SU-DHL-6 (cell line): ENCODE measurements around the gene MRPS24.

Source experiments
- H2AFZ ChIP-seq: fragments of 200-600 bp; sonication (generic); 2 replicates; pipeline ENCODE4 v1.6.1; 2014; ENCODE audit warnings: low read depth, mild to moderate bottlenecking, moderate library complexity, mixed read lengths, antibody characterized with exemption, low read length; ENCODE audit not compliant: severe bottlenecking
- H3F3A ChIP-seq: fragments of 200-600 bp; shearing (Covaris generic); 2 replicates; pipeline ENCODE4 v1.6.0; 2016; ENCODE audit warnings: antibody characterized with exemption, mild to moderate bottlenecking; ENCODE audit not compliant: insufficient read depth
- H3K27ac ChIP-seq: fragments of 200-600 bp; sonication (generic); 2 replicates; pipeline ENCODE4 v1.5.1; 2016; ENCODE audit warnings: low read depth, mild to moderate bottlenecking, low read length, moderate library complexity, mixed read lengths
- H3K27me3 ChIP-seq: fragments of 200-600 bp; sonication (generic), shearing (Covaris generic); 2 replicates; pipeline ENCODE4 v1.6.0; 2014; ENCODE audit warnings: mild to moderate bottlenecking, low read length
- H3K36me3 ChIP-seq: fragments of 200-600 bp; sonication (generic); 2 replicates; pipeline ENCODE4 v1.6.1; 2014; ENCODE audit warnings: mild to moderate bottlenecking, low read length, mixed read lengths
- H3K4me2 ChIP-seq: fragments of 300-600, 200-600 bp; shearing (Covaris generic), sonication (generic); 2 replicates; pipeline ENCODE4 v1.6.0; 2014; ENCODE audit warnings: low read length, low read depth, mild to moderate bottlenecking; ENCODE audit not compliant: poor library complexity, severe bottlenecking
- H3K4me3 ChIP-seq: fragments of 200-600 bp; sonication (generic); 2 replicates; pipeline ENCODE4 v1.5.1; 2014; ENCODE audit warnings: antibody characterized with exemption, low read length, mild to moderate bottlenecking, mixed read lengths; ENCODE audit not compliant: insufficient read depth, poor library complexity, severe bottlenecking
- H3K79me2 ChIP-seq: fragments of 200-600 bp; sonication (generic); 2 replicates; pipeline ENCODE4 v1.6.1; 2014; ENCODE audit warnings: mild to moderate bottlenecking, low read length, moderate library complexity; ENCODE audit not compliant: insufficient read depth
- H3K9ac ChIP-seq: fragments of 200-600 bp; sonication (generic); 2 replicates; pipeline ENCODE4 v1.7.0; 2014; ENCODE audit warnings: mild to moderate bottlenecking, low read length
- H3K9me2 ChIP-seq: fragments of 200-600 bp; sonication (generic); replicated peaks from 2 replicates; pipeline ENCODE4 v1.6.1; 2014; ENCODE audit warnings: low read length; ENCODE audit not compliant: insufficient read depth
- H3K9me3 ChIP-seq: fragments of 200-600 bp; sonication (generic); 2 replicates; pipeline ENCODE4 v1.6.1; 2014; ENCODE audit warnings: low read length, mixed read lengths; ENCODE audit not compliant: insufficient read depth
- H4K20me1 ChIP-seq: fragments of 200-600 bp; sonication (generic); 2 replicates; pipeline ENCODE4 v1.6.1; 2014; ENCODE audit warnings: low read depth, mild to moderate bottlenecking, antibody characterized with exemption, low read length, moderate library complexity, mixed read lengths
- EZH2phosphoT487 ChIP-seq: fragments of 200-600 bp; sonication (generic), shearing (Covaris generic); conservative IDR thresholded peaks from 2 replicates; pipeline ENCODE4 v1.6.1; 2018; ENCODE audit warnings: mild to moderate bottlenecking, antibody characterized with exemption, low read length, moderate library complexity, mixed read lengths
- TF ChIP-seq, protein P1 (sequence below): fragments of 200-600 bp; sonication (generic); IDR thresholded peaks from one replicate; pipeline ENCODE4 v1.5.1; 2017; ENCODE audit warnings: antibody characterized with exemption, mild to moderate bottlenecking, low read length, moderate library complexity; ENCODE audit not compliant: insufficient read depth, poor library complexity, severe bottlenecking

The MRPS24 gene

GRCh38 chr7:43855176-43855575 is 14.1 kb downstream of the MRPS24 start:
- Histone ChIP-seq H3K79me2 (no peaks in the 10 kb centered on the region), H3K9me3 (no peaks in the 10 kb centered on the region; the same call in 1 of the 2 replicates), H3K27me3 (no peaks in the 10 kb centered on the region), H3F3A (no peaks in the 10 kb centered on the region), H3K4me3 (no peak overlapping the region), H2AFZ (no peak overlapping the region), H3K9ac (no peak overlapping the region), H3K4me2 (no peak overlapping the region), H4K20me1 (no peaks in the 10 kb centered on the region), H3K27ac (no peak overlapping the region), H3K36me3 (no peaks in the 10 kb centered on the region), H3K9me2 (no peaks in the 10 kb centered on the region)
- TF ChIP-seq, protein P1, sequence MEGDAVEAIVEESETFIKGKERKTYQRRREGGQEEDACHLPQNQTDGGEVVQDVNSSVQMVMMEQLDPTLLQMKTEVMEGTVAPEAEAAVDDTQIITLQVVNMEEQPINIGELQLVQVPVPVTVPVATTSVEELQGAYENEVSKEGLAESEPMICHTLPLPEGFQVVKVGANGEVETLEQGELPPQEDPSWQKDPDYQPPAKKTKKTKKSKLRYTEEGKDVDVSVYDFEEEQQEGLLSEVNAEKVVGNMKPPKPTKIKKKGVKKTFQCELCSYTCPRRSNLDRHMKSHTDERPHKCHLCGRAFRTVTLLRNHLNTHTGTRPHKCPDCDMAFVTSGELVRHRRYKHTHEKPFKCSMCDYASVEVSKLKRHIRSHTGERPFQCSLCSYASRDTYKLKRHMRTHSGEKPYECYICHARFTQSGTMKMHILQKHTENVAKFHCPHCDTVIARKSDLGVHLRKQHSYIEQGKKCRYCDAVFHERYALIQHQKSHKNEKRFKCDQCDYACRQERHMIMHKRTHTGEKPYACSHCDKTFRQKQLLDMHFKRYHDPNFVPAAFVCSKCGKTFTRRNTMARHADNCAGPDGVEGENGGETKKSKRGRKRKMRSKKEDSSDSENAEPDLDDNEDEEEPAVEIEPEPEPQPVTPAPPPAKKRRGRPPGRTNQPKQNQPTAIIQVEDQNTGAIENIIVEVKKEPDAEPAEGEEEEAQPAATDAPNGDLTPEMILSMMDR: no peak
- TF ChIP-seq EZH2phosphoT487: no peak

GRCh38 chr7:43851805-43852204 is 17.5 kb downstream of the MRPS24 start:
- H2AFZ ChIP-seq: no peak overlapping the region
- no peaks in the 10 kb centered on the region for H4K20me1 ChIP-seq
- H3K4me2 ChIP-seq: no peak overlapping the region
- no peaks in the 10 kb centered on the region for H3K79me2 ChIP-seq
- no peak overlapping the region for H3K27ac ChIP-seq
- H3K9ac ChIP-seq: no peak overlapping the region
- H3K9me2 ChIP-seq: no peaks in the 10 kb centered on the region
- no peak overlapping the region for H3K4me3 ChIP-seq
- H3K36me3 ChIP-seq: no peaks in the 10 kb centered on the region
- H3F3A ChIP-seq: no peaks in the 10 kb centered on the region
- no peak for TF ChIP-seq EZH2phosphoT487
- TF ChIP-seq, protein P1: no peak
- no peaks in the 10 kb centered on the region for H3K27me3 ChIP-seq
- H3K9me3 ChIP-seq: no peaks in the 10 kb centered on the region; the same call in 1 of the 2 replicates

DNA sequence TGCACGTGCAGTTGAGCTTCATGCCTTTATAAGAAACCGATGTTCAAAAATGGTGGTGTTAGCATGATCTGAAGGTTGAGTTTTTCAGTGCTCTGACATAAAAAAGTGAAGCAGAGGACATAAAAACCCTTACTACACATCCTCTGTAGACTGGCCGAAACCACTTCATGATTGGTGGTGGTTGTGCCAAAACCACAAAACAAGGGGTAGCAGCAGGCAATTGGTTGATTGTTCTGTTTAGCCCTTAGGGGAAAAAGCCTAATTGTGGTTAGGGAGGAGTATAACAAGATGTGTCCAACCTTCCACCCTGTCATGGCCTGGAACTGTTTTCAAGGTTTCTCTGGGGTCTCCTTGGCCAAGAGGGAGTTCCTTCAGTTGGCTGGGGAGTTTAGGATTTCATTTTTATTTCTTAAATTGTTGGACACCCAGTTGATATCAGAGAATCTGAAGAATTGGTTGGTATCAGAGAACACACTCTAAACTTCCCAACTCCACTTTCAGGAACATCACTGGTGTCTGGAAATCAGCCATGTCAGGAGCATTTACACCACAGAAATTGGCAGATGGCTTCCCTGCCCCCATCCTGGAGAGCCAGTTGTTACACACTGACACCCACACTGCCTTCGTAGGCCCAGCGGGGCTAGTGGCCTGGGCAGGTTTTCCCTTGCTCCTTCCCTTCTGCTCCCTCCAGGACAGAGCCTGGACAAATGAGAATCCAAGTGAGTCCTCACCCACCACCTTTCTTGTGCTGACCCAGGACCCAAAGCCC is 18.8 kb downstream of the MRPS24 start:
- Histone ChIP-seq H3K27me3 (no peaks in the 10 kb centered on the region), H3K79me2 (no peaks in the 10 kb centered on the region), H3K9me2 (no peaks in the 10 kb centered on the region), H3K9ac (no peak overlapping the region), H2AFZ (no peak overlapping the region), H3K9me3 (no peaks in the 10 kb centered on the region; the same call in 1 of the 2 replicates), H3K4me3 (no peak overlapping the region), H3K4me2 (no peak overlapping the region), H3F3A (no peaks in the 10 kb centered on the region), H3K27ac (no peak overlapping the region), H3K36me3 (no peaks in the 10 kb centered on the region), H4K20me1 (no peaks in the 10 kb centered on the region)
- no peak for TF ChIP-seq EZH2phosphoT487
- TF ChIP-seq, protein P1: no peak
